ENCODE measurements around the gene UTY. TPM values are rescaled to one million over a fixed set of nuclear protein-coding genes. Genes with fewer than 3 reads are reported as not detected.

Gene UTY
- total and polyA plus RNA-seq, 4 donors, result 0.12 to 4.7 TPM; not detected in 2

- no peak for DNase-seq
- H3K9me3 ChIP-seq (ENCODE audit: control insufficient read depth in 4 of 4, insufficient read depth in 3 of 4, low read length in 3 of 4), result no peaks in the 10 kb centered on the region
Observed at GRCh38 chrY:13415556-13415955, 64.3 kb downstream of the UTY start.

GRCh38 chrY:13398876-13399275, 81.0 kb downstream of the UTY start:
- no peak for ATAC-seq (ENCODE audit: insufficient read depth, low FRiP score)
- DNase-seq, result no peak
- no peak overlapping the region for H3K4me3 ChIP-seq
- 97% methylated on average over 2 of the region's 2 CpGs; no CpG with 5 or more reads in 1 of the 2 donors for WGBS, 2 donors
- H3K9me3 ChIP-seq (ENCODE audit: control insufficient read depth in 4 of 4, insufficient read depth in 3 of 4, low read length in 3 of 4), result no peaks in the 10 kb centered on the region
- H3K27ac ChIP-seq (ENCODE audit: low read depth in 1 of 2, low read length in 1 of 2), result no peak overlapping the region
- no peaks in the 10 kb centered on the region for H3K27me3 ChIP-seq (ENCODE audit: control insufficient read depth in 3 of 3, insufficient read depth in 3 of 3, low read length in 2 of 3)
- no peaks in the 10 kb centered on the region for H3K4me1 ChIP-seq (ENCODE audit: control insufficient read depth in 5 of 5, insufficient read depth in 5 of 5, low read length in 5 of 5)
- H3K36me3 ChIP-seq (ENCODE audit: control insufficient read depth in 4 of 4, insufficient read depth in 4 of 4, low read length in 4 of 4), result no peaks in the 10 kb centered on the region
- no peak for TF ChIP-seq CTCF (IDR thresholded peaks at IDR 0.05; ENCODE audit: control extremely low read depth, extremely low read depth)
- H3K9ac ChIP-seq (ENCODE audit: insufficient read depth in 1 of 2, low read length in 2 of 2), result no peak overlapping the region

More at GRCh38 chrY:13415556-13415955, 64.3 kb downstream of the UTY start:
- ATAC-seq (ENCODE audit: insufficient read depth, low FRiP score), result no peak
- Histone ChIP-seq H3K27me3 (ENCODE audit: control insufficient read depth in 3 of 3, insufficient read depth in 3 of 3, low read length in 2 of 3) (no peaks in the 10 kb centered on the region), H3K9ac (ENCODE audit: insufficient read depth in 1 of 2, low read length in 2 of 2) (no peak overlapping the region), H3K4me1 (ENCODE audit: control insufficient read depth in 5 of 5, insufficient read depth in 5 of 5, low read length in 5 of 5) (peaks cover 0 to 12% (median 0%) of the 10 kb centered on the region in 5 donors), H3K4me3 (no peak overlapping the region), H3K27ac (ENCODE audit: low read depth in 1 of 2, low read length in 1 of 2) (no peak overlapping the region), H3K36me3 (ENCODE audit: control insufficient read depth in 4 of 4, insufficient read depth in 4 of 4, low read length in 4 of 4) (no peaks in the 10 kb centered on the region)
- TF ChIP-seq CTCF (IDR thresholded peaks at IDR 0.05; ENCODE audit: control extremely low read depth, extremely low read depth), result no peak

- DNase-seq (no peak), ATAC-seq (ENCODE audit: insufficient read depth, low FRiP score) (no peak)
- Histone ChIP-seq H3K27me3 (ENCODE audit: control insufficient read depth in 3 of 3, insufficient read depth in 3 of 3, low read length in 2 of 3) (no peaks in the 10 kb centered on the region), H3K9ac (ENCODE audit: insufficient read depth in 1 of 2, low read length in 2 of 2) (no peak overlapping the region), H3K4me1 (ENCODE audit: control insufficient read depth in 5 of 5, insufficient read depth in 5 of 5, low read length in 5 of 5) (no peaks in the 10 kb centered on the region), H3K36me3 (ENCODE audit: control insufficient read depth in 4 of 4, insufficient read depth in 4 of 4, low read length in 4 of 4) (no peaks in the 10 kb centered on the region), H3K9me3 (ENCODE audit: control insufficient read depth in 4 of 4, insufficient read depth in 3 of 4, low read length in 3 of 4) (no peaks in the 10 kb centered on the region), H3K4me3 (no peak overlapping the region), H3K27ac (ENCODE audit: low read depth in 1 of 2, low read length in 1 of 2) (no peak overlapping the region)
- no peak for TF ChIP-seq CTCF (IDR thresholded peaks at IDR 0.05; ENCODE audit: control extremely low read depth, extremely low read depth)
- WGBS, 2 donors, result 31% methylated on average over 7 of the region's 7 CpGs; no CpG with 5 or more reads in 1 of the 2 donors
Observed at GRCh38 chrY:13381110-13381683, 98.6 kb downstream of the UTY start.
